RWPE2 (cell line): ENCODE data around the gene TRIM4.

ENCODE experiments used
- ATAC-seq: fragments of 200-7000 bp; cut with Tn5 transposase; 3 replicates; pipeline ENCODE4 v1.9.1; 2021; ENCODE audit warnings: low read depth
- DNase-seq: peaks from one replicate; pipeline ENCODE4 v3.0.0-alpha.2; 2020; ENCODE audit warnings: low spot score
- H3K27ac ChIP-seq: fragments of 450-650 bp; 2 replicates; pipeline ENCODE4 v1.5.1; 2017; ENCODE audit warnings: mild to moderate bottlenecking; ENCODE audit not compliant: poor library complexity, severe bottlenecking
- H3K27me3 ChIP-seq: fragments of 250-450 bp; sonication (Bioruptor Pico); 2 replicates; pipeline ENCODE4 v1.5.1; 2021; ENCODE audit warnings: mild to moderate bottlenecking, moderate library complexity; ENCODE audit not compliant: insufficient read depth, poor library complexity, severe bottlenecking
- H3K36me3 ChIP-seq: fragments of 250-450 bp; sonication (Bioruptor Pico); 2 replicates; pipeline ENCODE4 v1.5.1; 2020; ENCODE audit warnings: low read depth, mild to moderate bottlenecking, moderate library complexity
- H3K4me1 ChIP-seq: fragments of 250-450 bp; sonication (Bioruptor Pico); 2 replicates; pipeline ENCODE4 v1.5.1; 2021; ENCODE audit warnings: mild to moderate bottlenecking, moderate library complexity; ENCODE audit not compliant: insufficient read depth, poor library complexity, severe bottlenecking
- H3K4me3 ChIP-seq: fragments of 250-450 bp; sonication (Bioruptor Pico); 2 replicates; pipeline ENCODE4 v1.5.1; 2021; ENCODE audit warnings: mild to moderate bottlenecking, moderate library complexity; ENCODE audit not compliant: severe bottlenecking
- H3K9me3 ChIP-seq: fragments of 250-450 bp; sonication (Bioruptor Pico); 2 replicates; pipeline ENCODE4 v1.5.1; 2021; ENCODE audit warnings: mild to moderate bottlenecking, moderate library complexity; ENCODE audit not compliant: severe bottlenecking
- CTCF ChIP-seq: fragments of 450-650 bp; IDR thresholded peaks from one replicate; pipeline ENCODE4 v1.5.1; 2017; ENCODE audit warnings: mild to moderate bottlenecking, moderate library complexity; ENCODE audit not compliant: poor library complexity, severe bottlenecking

The TRIM4 gene

GRCh38 chr7:99863847-99864440, 55.4 kb downstream of the TRIM4 start:
- peaks cover 3% of the 10 kb centered on the region for H3K9me3 ChIP-seq
- peaks cover 15% of the 10 kb centered on the region for H3K4me1 ChIP-seq
- no peaks in the 10 kb centered on the region for H3K36me3 ChIP-seq
- no peak overlapping the region for H3K4me3 ChIP-seq
- no peak for ATAC-seq
- no peak for TF ChIP-seq CTCF
- no peaks in the 10 kb centered on the region for H3K27me3 ChIP-seq
- no peak overlapping the region for H3K27ac ChIP-seq
- no peak for DNase-seq

GRCh38 chr7:99860281-99861127, 58.8 kb downstream of the TRIM4 start:
- TF ChIP-seq CTCF = no peak
- ATAC-seq = peak; percentile 97
- Histone ChIP-seq H3K4me3 (no peak overlapping the region), H3K27me3 (no peaks in the 10 kb centered on the region), H3K27ac (peak overlapping the region; percentile 75), H3K36me3 (no peaks in the 10 kb centered on the region), H3K9me3 (peaks cover 3% of the 10 kb centered on the region), H3K4me1 (peaks cover 15% of the 10 kb centered on the region)
- DNase-seq = peak; percentile 77

GRCh38 chr7:99855236-99855635, 64.1 kb downstream of the TRIM4 start:
- ATAC-seq (no peak), DNase-seq (no peak)
- peaks cover 7% of the 10 kb centered on the region for H3K4me1 ChIP-seq
- TF ChIP-seq CTCF = no peak
- H3K27me3 ChIP-seq = no peaks in the 10 kb centered on the region
- no peak overlapping the region for H3K27ac ChIP-seq
- no peaks in the 10 kb centered on the region for H3K36me3 ChIP-seq
- H3K9me3 ChIP-seq = no peaks in the 10 kb centered on the region
- no peak overlapping the region for H3K4me3 ChIP-seq

- H3K27me3 ChIP-seq = no peaks in the 10 kb centered on the region
- ATAC-seq (no peak), DNase-seq (no peak)
- H3K4me1 ChIP-seq = no peaks in the 10 kb centered on the region
- no peaks in the 10 kb centered on the region for H3K36me3 ChIP-seq
- H3K27ac ChIP-seq = no peak overlapping the region
- TF ChIP-seq CTCF = no peak
- H3K4me3 ChIP-seq = no peak overlapping the region
- no peaks in the 10 kb centered on the region for H3K9me3 ChIP-seq
These were observed 70.7 kb downstream of the TRIM4 start for GRCh38 chr7:99848420-99849216.
